GM21526 (cell line): ENCODE results near the gene TMPRSS3.
A peak's percentile ranks its signal among the peaks of the same experiment; 100 is the strongest.
"Not testable (repeated sequence)": the region's sequence is repeated elsewhere in the genome, so short reads cannot be mapped to it uniquely, and the experiment has no call there.

Source experiments
- ATAC-seq: cut with Tn5 transposase; IDR thresholded peaks from one replicate; pipeline ENCODE4 v1.9.1; 2021; ENCODE audit warnings: moderate library complexity; ENCODE audit not compliant: unreplicated experiment, low FRiP score

Gene TMPRSS3

GRCh38 chr21:42409366-42409765 is 13.5 kb upstream of the TMPRSS3 start:
- ATAC-seq = no peak

- ATAC-seq = not testable (repeated sequence)
These were observed 12.9 kb upstream of the TMPRSS3 start for GRCh38 chr21:42408718-42409117.

GRCh38 chr21:42407476-42407875 is 11.6 kb upstream of the TMPRSS3 start:
- ATAC-seq = no peak

- no peak for ATAC-seq
These were observed 11.0 kb upstream of the TMPRSS3 start for GRCh38 chr21:42406866-42407265.

- no peak for ATAC-seq
These were observed 10.4 kb upstream of the TMPRSS3 start for GRCh38 chr21:42406201-42406621.

- ATAC-seq = no peak
These were observed 9.5 kb upstream of the TMPRSS3 start for GRCh38 chr21:42405064-42406013.

GRCh38 chr21:42404539-42404938 is 8.7 kb upstream of the TMPRSS3 start:
- ATAC-seq = no peak

GRCh38 chr21:42403611-42404231 is 7.9 kb upstream of the TMPRSS3 start, which contains the start of gene UBASH3A:
Gene UBASH3A, plus strand, starts transcription at chr21:42403902. Its CDS starts 44 bp downstream, at chr21:42403946.
- no peak for ATAC-seq

GRCh38 chr21:42401820-42402251 is 6.0 kb upstream of the TMPRSS3 start:
- no peak for ATAC-seq

- no peak for ATAC-seq
These were observed 5.3 kb upstream of the TMPRSS3 start for GRCh38 chr21:42401154-42401553.

- no peak for ATAC-seq
These were observed 4.7 kb upstream of the TMPRSS3 start for GRCh38 chr21:42400525-42400924.

- no peak for ATAC-seq
These were observed 2.7 kb upstream of the TMPRSS3 start for GRCh38 chr21:42398436-42399028.

GRCh38 chr21:42397746-42398394 is 2.0 kb upstream of the TMPRSS3 start:
- ATAC-seq = no peak

GRCh38 chr21:42396799-42397745 is 1.2 kb upstream of the TMPRSS3 start:
- no peak for ATAC-seq

GRCh38 chr21:42395302-42395701 is 550 bp downstream of the TMPRSS3 start:
- no peak for ATAC-seq

GRCh38 chr21:42393443-42393950 is 2.4 kb downstream of the TMPRSS3 start:
- no peak for ATAC-seq

GRCh38 chr21:42392731-42393442 is 3.0 kb downstream of the TMPRSS3 start:
- peak; percentile 78 for ATAC-seq

- ATAC-seq = no peak
These were observed 4.6 kb downstream of the TMPRSS3 start for GRCh38 chr21:42391297-42391696.

- no peak for ATAC-seq
These were observed 5.2 kb downstream of the TMPRSS3 start for GRCh38 chr21:42390696-42391095.
